GM19452 (cell line): Measurements from ENCODE around the gene CPA2.
"Not testable (repeated sequence)": the region's sequence is repeated elsewhere in the genome, so short reads cannot be mapped to it uniquely, and the experiment has no call there.

Experiments
- ATAC-seq: cut with Tn5 transposase; IDR thresholded peaks from one replicate; pipeline ENCODE4 v1.9.1; 2021; ENCODE audit not compliant: unreplicated experiment

CPA2 gene

DNA sequence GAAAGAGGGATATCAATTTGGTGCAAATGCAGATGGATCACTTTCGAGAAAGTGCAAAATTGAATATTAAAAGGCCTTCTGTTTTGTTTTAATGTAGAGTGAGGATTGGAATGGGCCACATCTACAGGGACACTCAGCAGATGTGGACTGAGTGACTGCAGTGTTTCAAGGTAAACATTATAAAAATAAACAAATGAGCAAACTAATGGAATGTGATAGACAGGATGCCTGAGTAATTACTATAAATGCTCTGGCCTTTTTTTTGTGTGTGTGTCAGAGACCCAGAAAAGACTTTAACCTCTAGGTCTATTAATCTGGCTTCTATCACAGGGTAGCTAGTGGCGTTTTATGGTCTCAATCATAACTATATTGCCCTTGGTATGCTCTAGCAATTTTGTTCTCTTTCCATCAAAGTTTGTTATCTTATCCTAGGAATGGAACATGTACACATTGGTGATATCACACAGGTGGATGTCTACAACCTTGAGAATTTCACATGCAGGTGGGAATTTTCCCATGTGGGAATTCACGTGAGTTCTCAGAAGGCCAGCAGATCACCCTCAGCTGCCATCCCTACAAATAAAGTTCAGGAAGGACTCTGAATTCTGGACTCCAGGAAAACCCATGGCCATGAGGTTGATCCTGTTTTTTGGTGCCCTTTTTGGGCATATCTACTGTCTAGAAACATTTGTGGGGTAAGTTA is at the start of gene CPA2:
Gene CPA2, plus strand, starts transcription at position 606 of the 703 bp plus-strand sequence. Its CDS starts 19 bp downstream, at position 625.
- no peak for ATAC-seq

DNA sequence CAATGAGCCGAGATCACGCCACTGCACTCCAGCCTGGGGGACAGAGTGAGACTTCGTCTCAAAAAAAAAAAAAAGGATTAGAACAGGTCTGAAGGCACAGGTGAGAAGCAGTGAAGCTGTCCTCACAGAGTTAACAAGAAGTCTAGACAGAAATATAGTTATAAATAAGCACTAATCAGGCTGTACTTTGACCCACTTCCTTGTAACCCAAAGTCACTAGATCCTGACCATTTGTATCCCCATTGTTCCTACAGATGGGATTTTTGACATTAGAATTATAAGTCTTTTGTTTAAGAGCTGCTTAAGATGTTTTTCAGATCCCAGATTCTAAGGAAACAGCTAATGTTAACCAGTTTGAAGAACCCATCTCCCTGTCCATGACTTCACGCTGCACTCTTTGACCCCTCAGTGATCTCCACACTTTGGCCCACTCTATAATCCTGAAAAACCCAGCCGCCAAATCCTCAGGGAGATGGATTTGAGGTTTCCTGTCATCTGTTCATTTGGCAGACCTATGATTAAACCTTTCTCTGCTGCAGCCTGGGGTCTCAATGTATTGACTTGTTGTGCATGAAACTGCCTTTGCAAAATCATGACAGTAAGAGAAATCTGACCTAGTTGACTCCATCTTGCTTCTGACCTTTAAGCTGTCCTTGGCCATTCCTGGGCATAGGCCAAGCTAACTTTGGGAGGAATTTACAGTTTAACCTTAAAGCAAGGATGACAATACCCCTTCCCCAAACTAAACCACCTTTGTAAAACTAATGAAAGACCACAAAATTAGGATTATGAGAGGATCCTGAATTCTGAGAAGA is 47.6 kb upstream of the CPA2 start:
- no peak for ATAC-seq

DNA sequence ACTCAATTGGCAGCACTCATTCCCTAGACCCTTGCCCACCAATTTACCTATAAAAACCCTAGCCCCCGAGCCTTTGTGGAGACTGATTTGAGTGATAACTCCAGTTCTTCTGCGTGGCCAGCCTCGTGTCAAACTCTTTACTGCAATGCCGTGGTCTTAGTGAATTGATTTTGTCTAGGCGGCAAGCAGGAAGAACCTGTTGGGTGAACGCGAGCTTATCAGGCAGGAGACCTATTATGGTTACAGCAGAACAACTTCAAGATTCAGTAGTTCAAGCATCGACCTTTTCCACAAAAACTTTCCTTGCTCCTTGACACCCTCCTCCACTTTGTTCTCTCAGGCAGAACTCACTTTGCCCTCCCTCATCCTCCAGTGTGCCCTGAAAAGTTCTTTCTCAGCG is 46.8 kb upstream of the CPA2 start:
- no peak for ATAC-seq

DNA sequence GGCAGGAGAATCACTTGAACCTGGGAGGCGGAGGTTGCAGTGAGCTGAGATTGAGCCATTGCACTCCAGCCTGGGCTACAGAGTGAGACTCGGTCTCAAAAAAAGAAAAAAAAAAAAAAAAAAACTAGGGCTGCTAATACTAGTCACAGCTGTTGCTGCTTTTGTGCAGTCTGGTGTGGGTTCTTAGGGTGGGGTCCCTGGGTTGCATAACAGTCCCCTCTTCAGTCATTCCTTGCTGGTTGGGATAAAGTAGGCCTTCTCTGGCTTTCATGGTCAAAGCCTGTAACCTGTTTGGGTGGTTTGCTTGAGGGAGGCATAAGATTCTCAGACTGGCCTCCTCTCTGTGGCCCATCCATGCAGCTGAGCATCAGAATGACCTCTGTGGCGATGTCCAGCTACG is 44.9 kb upstream of the CPA2 start:
- ATAC-seq: no peak

DNA sequence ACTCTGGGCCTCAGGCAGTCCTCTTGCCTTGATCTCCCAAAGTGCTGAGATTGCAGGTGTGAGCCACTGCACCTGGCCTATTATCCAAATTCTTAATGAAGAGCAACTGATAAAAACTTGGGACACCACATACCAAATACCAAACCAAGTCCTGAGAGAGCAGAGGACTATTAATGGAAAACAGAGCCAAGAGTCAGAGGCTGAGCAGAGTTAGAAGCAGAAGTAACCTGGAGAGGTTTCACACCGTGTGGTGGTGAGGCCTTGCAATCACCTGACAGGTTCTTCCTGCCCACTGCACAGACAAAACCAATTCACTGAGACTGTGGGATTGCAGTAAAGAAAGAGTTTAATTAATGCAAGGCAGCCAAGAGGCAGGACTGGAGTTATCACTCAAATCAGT is 43.0 kb upstream of the CPA2 start:
- no peak for ATAC-seq

DNA sequence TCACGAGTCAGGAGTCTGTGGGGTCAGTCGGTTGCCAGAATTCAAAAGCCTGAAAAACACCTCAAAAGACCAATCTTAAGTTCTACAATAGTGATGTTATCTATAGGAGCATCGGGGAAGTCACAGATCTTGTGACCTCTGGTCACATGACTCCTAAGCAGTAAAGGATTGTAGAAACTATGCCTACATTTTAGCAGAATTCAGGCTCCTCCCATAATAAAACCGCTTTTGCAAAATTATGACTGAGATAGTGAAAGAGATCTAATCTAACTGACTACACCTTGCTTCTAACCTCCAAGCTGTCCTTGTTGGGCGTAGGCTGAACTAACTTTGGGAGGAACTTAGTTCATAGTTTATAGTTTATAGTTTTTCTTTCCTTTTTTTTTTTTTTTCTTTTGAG is 42.5 kb upstream of the CPA2 start:
- ATAC-seq: no peak

DNA sequence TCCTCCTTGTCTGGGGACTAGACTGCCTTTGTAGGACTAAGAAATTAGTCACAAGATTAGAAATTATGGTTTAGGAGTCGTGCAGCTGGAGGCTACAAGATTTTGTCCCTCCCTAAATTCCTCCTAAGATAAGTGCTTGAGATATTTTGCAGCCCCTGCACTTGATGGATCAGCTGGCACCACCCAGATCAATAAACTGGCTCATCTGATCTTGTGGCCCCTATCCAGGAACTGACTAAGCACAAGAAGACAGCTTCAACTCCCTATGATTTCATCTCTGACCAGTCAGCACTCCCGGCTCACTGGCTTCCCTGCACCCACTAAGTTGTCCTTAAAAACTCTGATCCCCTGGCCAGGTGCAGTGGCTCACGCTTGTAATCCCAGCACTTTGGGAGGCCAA is 41.7 kb upstream of the CPA2 start:
- not testable (repeated sequence) for ATAC-seq

DNA sequence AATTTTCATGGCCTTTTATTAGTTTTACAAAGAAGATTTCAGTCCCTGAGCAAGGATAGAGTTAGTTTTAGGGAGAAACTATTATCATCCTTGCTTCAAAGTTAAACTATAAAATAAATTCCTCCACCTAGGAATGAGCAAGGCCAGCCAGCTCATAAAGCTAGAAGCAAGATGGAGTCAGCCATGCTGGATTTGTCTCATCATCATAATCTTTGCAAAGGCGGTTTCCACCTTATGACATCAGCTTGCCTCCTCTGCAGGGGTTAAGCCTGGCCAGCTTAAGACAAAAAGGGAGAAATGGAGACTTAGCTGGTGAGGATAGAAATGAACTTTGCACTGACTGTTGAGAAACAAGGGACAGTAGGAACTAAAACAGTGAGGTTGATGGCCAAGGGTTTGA is 40.3 kb upstream of the CPA2 start:
- no peak for ATAC-seq

DNA sequence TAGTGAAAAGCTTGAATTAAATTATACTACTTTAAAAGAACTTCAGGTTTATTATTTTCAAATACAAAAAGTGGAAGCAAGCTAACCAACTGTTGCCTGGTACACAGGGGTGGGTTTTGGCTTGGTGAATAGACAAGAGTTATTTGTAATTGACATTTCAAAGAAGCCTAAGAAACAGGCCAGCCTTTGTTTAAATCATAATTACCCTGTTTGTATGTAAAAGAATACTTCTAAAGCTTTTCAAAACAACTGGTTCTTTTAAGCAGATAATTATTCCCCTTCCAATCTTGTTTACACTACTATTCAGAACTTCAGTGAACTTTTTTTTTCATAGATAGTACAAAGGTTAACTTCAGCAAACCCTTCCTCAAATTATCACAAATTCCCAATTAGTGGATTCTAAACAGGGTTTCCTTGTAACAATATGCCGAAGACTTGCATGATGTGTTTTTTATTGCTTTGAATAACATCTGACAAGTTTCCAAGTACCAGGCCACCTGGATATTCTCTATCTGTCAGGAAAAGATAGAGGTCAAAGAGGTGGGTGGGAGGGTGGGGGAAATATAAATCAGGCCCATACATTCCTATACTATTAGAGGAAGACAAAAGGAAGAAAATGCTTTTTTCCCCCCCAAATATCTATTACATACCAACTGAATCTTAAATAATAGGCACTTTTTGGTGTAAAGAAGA is 38.6 kb upstream of the CPA2 start:
- no peak for ATAC-seq

DNA sequence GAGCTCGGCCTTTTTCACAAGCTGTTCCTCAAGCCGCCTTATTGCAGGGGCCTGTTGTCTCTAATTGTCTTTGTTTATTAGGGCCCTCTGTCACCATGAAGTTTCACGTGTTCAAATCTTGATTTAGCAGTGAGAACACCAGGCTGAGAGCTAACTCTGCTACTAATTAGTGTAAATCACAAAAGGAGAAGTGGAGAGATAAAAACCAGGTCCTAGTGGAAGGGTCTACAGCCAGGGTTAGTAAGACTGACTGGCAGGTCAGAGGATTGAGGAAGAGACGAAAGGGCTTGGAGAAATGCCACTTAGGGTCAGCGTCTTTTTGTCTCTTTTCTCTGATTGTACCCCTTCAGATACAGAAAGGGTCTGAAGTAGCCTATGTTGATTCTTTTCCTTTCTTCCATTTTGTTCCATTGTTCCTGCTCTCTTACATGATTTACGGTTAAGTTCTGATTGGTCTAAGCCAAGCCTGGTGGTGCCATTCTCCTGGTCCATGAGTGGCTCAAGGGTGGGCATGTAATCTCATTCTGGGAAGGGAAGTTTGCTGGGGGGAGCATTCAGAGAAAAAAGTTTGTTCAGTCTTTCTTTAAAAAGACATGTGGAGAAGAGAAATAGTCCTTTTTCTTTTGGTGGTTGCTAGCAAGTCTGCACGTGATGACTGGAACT is 37.7 kb upstream of the CPA2 start:
- no peak for ATAC-seq

DNA sequence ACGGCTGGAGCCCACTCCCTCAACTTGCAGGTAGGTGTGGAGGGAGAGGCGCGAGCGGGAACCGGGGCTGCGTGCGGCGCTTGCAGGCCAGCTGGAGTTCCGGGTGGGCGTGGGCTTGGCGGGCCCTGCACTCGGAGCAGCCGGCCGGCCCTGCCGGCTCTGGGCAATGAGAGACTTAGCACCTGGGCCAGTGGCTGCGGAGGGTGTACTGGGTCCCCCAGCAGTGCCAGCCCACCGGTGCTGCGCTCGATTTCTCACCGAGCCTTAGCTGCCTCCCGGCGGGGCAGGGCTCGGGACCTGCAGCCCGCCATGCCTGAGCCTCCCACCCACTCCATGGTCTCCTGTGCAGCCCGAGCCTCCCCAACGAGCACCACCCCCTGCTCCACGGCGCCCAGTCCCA is 36.7 kb upstream of the CPA2 start:
- not testable (repeated sequence) for ATAC-seq

DNA sequence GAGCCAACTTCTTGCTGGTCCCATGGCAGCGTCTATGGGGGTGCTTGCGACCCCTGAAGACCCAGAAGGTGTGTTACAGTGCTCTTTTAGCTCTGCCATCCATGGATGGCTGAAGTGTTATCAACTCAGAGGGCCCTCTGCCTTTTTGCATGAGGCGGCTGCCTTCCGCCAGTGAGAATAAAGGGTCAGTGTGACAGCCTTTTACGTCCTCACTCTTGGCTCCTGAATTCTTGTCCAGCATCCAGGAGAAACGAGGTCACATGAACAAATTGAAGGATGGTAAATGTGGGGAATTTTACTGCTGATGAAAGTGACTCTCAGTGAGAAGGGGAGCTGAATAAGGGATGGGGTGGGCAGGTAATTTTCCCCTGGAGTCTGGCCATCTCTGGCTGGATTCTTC is 34.9 kb upstream of the CPA2 start:
- no peak for ATAC-seq

DNA sequence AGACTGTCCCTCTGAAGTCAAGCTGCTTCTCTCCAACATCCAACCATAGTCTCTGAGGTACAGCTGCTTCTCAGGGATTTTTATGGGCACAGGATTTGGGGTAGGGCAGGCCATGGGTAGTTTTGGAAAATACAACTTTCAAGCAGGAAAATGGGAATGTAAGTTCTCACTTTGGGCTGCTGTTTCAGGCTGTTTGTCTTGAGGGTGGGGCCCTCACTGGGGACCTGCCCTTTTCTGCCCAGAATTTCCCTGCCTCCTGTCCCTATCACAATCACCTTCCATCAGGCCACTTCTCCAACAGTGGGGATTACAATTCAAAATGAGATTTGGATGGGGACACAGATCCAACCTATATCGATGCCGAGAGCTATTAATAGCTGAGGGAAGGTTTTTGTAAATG is 34.5 kb upstream of the CPA2 start:
- ATAC-seq: no peak

DNA sequence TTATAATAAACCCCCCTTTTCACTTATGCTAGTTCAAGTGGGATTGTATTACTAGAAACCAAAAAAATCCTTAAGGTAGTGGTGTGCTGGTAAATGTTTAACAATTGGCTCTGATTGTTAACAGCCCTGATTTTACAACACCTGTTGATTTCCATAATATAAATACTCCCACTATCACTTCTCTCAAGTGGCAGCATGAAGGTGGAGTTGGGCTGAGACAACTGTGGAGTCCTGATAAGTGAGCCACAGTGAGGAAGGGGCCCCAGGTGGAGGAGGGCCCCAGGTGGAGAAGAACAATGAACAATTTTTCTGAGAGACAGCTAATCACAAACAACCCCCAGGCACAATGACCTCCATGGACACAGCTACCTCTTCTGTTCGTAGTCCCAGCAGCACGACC is 32.6 kb upstream of the CPA2 start:
- ATAC-seq: no peak

DNA sequence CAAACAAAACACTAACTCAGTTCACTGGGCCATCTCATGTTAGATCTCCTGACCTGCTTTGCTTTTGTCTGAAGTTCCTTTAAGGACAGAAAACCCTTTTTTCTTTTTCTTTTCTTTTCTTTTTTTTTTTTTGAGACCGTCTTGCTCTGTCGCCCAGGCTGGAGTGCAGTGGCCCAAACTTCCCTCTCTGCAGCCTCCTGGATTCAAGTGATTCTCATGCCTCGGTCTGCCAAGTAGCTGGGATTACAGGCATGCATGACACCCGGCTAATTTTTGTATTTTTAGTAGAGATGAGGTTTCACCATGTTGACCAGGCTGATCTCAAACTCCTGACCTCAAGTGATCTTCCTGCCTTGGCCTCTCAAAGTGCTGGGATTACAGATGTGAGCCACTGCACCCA is 30.3 kb upstream of the CPA2 start:
- not testable (repeated sequence) for ATAC-seq

DNA sequence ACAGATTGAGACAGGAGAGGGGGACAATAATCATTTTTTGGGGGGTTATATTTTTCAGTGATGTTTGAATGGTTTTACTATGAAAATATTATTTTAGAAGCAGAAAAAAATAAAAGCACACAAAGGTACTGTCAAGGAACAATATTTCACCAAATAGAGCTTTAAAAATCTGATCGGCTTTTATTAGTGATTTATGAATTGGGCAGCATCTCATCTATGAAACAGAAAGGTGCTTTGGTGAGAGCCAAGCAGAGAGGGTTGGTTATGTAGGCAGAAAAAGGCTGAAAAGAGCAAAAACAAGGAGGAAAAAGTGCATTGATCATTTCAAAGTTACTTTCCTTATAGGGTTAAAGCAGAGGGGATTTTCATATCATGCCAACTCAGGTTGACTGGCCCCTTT is 26.4 kb upstream of the CPA2 start:
- ATAC-seq: no peak

DNA sequence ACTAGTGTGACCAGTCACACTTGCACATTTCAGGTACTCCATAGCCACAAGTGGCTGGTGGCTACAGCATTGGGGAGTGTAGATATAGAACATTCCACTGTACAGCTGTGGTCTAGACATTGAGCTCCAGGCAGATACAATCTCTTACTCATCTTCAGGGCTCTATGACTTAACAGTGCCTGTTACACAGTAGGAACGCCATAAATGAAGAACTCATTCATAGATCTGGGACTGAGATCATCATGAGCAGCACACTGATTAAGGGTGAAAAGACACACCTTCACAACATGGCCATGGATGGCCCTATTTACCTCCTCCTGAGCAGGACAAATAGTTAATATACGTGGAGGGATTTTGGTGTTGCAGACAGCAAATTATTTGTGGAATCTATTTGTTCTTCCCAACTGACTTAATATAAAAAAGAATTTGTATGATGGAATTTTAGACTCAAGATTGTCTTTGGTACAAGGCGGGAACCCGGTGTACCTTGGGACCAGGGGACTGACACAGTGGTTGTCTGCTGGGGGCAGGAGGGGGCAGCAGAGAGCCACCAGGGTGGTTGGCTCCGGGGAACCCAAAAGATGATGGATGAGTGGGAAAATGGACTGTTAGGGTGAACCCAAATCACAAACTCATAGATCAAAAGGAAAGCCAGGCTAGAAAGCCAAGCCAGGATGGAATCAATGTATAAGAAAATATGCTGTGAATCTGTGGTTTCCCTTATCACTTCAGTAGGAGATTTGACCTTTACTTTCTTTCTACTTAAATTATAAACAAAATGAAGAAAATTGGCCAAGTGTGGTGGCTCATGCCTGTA is 24.3 kb upstream of the CPA2 start:
- no peak for ATAC-seq

DNA sequence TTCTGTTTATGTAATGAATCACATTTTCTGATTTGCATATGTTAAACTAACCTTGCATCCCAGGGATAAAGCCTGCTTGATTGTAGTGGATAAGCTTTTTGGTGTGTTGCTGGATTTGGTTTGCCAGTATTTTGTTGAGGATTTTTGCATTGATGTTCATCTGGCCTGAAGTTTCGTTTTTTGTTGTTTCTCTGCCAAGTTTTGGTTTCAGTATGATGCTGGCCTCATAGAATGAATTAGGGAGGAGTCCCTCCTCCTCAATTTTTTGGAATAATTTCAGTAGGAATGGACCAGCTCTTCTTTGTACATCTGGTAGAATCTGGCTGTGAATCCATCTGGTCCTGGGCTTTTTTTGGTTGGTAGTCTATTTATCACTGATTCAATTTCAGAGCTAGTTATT is 23.2 kb upstream of the CPA2 start:
- ATAC-seq: not testable (repeated sequence)

DNA sequence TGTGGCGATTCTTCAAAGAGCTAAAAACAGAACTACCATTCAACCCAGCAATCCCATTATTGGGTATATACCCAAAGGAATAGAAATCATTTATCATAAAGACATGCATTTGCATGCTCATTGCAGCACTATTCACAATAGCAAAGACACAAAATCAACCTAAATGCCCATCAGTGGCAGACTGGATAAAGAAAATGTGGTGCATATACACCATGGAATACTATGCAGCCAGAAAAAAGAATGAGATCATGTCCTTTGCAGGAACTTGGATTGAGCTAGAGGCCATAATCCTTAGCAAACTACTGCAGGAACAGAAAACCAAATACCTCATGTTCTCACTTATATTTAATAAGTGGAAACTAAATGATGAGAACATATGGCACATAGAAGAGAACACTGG is 20.2 kb upstream of the CPA2 start:
- not testable (repeated sequence) for ATAC-seq

DNA sequence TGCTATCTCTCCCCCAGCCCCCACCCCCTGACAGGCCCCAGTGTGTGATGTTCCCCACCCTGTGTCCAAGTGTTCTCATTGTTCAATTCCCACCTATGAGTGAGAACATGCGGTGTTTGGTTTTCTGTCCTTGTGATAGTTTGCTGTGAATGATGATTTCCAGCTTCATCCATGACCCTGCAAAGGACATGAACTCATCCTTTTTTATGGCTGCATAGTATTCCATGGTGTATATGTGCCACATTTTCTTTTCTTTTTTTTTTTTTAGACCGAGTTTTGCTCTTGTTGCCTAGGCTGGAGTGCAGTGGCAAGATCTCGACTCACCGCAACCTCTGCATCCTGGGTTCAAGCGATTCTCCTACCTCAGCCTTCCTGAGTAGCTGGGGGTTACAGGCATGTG is 17.8 kb upstream of the CPA2 start:
- ATAC-seq: not testable (repeated sequence)

DNA sequence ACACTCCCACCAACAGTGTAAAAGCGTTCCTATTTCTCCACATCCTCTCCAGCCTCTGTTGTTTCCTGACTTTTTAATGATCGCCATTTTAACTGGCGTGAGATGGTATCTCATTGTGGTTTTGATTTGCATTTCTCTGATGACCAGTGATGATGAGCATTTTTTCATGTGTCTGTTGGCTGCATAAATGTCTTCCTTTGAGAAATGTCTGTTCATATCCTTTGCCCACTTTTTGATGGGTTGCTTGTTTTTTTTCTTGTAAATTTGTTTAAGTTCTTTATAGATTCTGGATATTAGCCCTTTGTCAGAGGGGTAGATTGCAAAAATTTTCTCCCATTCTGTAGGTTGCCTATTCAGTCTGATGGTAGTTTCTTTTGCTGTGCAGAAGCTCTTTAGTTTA is 17.0 kb upstream of the CPA2 start:
- not testable (repeated sequence) for ATAC-seq
